SK-N-MC (cell line): ENCODE data around the gene KIF1A.

Experiments used
- EZH2 ChIP-seq: fragments of 200-600 bp; sonication (generic); IDR thresholded peaks from one replicate; pipeline ENCODE4 v1.6.1; 2017; ENCODE audit warnings: antibody characterized with exemption
- FOXP2 ChIP-seq: optimal IDR thresholded peaks from 2 replicates; pipeline ENCODE3; 2011; ENCODE audit warnings: mild to moderate bottlenecking, moderate library complexity; ENCODE audit not compliant: insufficient read depth; ENCODE audit errors: extremely low read length, control extremely low read depth
- POLR2AphosphoS5 ChIP-seq: IDR thresholded peaks from 2 replicates; pipeline ENCODE4 v1.6.1; 2012; ENCODE audit warnings: mild to moderate bottlenecking, low read depth, low read length, borderline replicate concordance

GRCh38 chr2:240686460-240686859 is 133.6 kb downstream of the KIF1A start:
- TF ChIP-seq EZH2 (no peak), POLR2AphosphoS5 (no peak), FOXP2 (no peak)
